Left lung (tissue), 10 donors: ENCODE results near the gene SMS. TPM values are rescaled to one million over a fixed set of nuclear protein-coding genes. Genes with fewer than 3 reads are reported as not detected.

Source experiments
- ATAC-seq: fragments of 200-7000 bp; cut with Tn5 transposase; one replicate; pipeline ENCODE4 v1.9.1; 2020; ENCODE audit warnings: moderate library complexity
- DNase-seq, 4 donors: peaks; one replicate each; pipeline ENCODE4 v3.0.0-alpha.2; 2013 to 2020
- H3K27ac ChIP-seq, 2 donors: fragments of 200-600 bp; sonication (generic) in 1 of 2; one replicate each; pipeline versions ENCODE4 v1.5.0 to v1.8.0; 2020 to 2021
- H3K27me3 ChIP-seq, 2 donors: fragments of 200-600 bp; sonication (generic) in 1 of 2; one replicate each; pipeline versions ENCODE4 v1.5.0 to v1.8.0; 2020 to 2021
- H3K36me3 ChIP-seq, 2 donors: fragments of 200-600 bp; sonication (generic) in 1 of 2; one replicate each; pipeline versions ENCODE4 v1.5.0 to v1.8.0; 2020 to 2021
- H3K4me1 ChIP-seq, 2 donors: fragments of 200-600 bp; one replicate each; pipeline ENCODE4 v1.8.0; 2021
- H3K4me3 ChIP-seq, 2 donors: fragments of 200-600 bp; sonication (generic) in 1 of 2; one replicate each; pipeline versions ENCODE4 v1.5.0 to v1.8.0; 2020 to 2021; ENCODE audit warnings: mild to moderate bottlenecking in 1 of 2
- H3K9me3 ChIP-seq, 2 donors: fragments of 200-600 bp; sonication (generic) in 1 of 2; one replicate each; pipeline versions ENCODE4 v1.5.0 to v1.8.0; 2020 to 2021
- CTCF ChIP-seq, 2 donors: fragments of 200-600 bp; sonication (generic) in 1 of 2; IDR thresholded peaks; one replicate each; pipeline versions ENCODE4 v1.5.0 to v1.8.0; 2021; ENCODE audit warnings: antibody characterized with exemption in 2 of 2
- intact Hi-C, 2 donors: fragments of 100-400 bp; cut with DNase I; formaldehyde crosslinking; loops; one replicate each; pipeline versions ENCODE4 v1.11.2 to v1.14.2; 2022
- polyA plus RNA-seq, 6 donors: library from polyadenylated mRNA; unstranded; fragments of 120-200 nt; gene quantifications; one replicate each; pipeline ENCODE4 v1.2.1, GENCODE V29; 2013; ENCODE audit not compliant: insufficient read length in 6 of 6
- total RNA-seq, 2 donors: library from RNA; stranded (reverse); fragmentation: NEBNext Ultra II Directional; extraction: Animal tissue kit (Norgen Biotek cat#: 25700); gene quantifications; one replicate each; pipeline ENCODE4 v1.2.1, GENCODE V29; 2021
- donor health status: DM: no; HTN: yes; CAD: no.
- donor health status: DM: no; HTN: no; CAD: no.

The SMS gene
- total and polyA plus RNA-seq, 8 donors = 68.6 to 119 (median 108) TPM

- Histone ChIP-seq H3K27me3 (no peaks in the 10 kb centered on the region), H3K27ac (no peak overlapping the region), H3K4me1 (no peaks in the 10 kb centered on the region), H3K36me3 (no peaks in the 10 kb centered on the region), H3K9me3 (no peaks in the 10 kb centered on the region), H3K4me3 (no peak overlapping the region)
- peak; percentile 100 for ATAC-seq
- peak; percentile 79 to 95 for TF ChIP-seq CTCF (IDR thresholded peaks at IDR 0.05)
- intact Hi-C loops = no loop called here
- DNase-seq = peak in 2 of 4 donors; percentile 68 to 77
Measured at GRCh38 chrX:21985332-21985777, 44.8 kb downstream of the SMS start.

DNA sequence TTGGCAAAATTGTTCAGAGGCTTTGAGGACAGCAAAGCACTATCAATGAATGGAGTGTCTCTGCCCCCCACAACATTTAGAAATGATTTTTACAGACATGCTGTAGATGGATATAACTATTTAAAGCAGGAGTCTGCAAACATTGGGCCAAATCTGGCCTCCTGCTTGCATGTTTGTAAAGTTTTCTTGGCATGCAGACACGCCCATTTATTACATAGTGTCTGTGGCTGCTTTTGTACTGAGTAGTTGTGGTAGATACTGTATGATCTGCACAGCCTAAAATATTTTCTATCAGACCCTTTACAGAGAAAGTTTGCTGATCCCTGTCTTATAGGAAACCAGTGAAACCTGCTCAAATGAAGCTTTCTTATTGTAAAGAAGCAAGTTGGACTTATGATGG, 46.1 kb downstream of the SMS start:
- H3K27ac ChIP-seq = no peak overlapping the region
- H3K4me1 ChIP-seq = no peaks in the 10 kb centered on the region
- no peak overlapping the region for H3K4me3 ChIP-seq
- no peak for TF ChIP-seq CTCF (IDR thresholded peaks at IDR 0.05)
- DNase-seq (no peak), ATAC-seq (no peak)
- no peaks in the 10 kb centered on the region for H3K9me3 ChIP-seq
- intact Hi-C loops = no loop called here
- H3K36me3 ChIP-seq = no peaks in the 10 kb centered on the region
- H3K27me3 ChIP-seq = no peaks in the 10 kb centered on the region

GRCh38 chrX:21989384-21989783, 48.9 kb downstream of the SMS start:
- intact Hi-C loops = no loop called here
- no peaks in the 10 kb centered on the region for H3K27me3 ChIP-seq
- no peak overlapping the region for H3K27ac ChIP-seq
- DNase-seq (no peak), ATAC-seq (no peak)
- H3K9me3 ChIP-seq = no peaks in the 10 kb centered on the region
- no peak for TF ChIP-seq CTCF (IDR thresholded peaks at IDR 0.05)
- H3K4me1 ChIP-seq = no peaks in the 10 kb centered on the region
- H3K4me3 ChIP-seq = no peak overlapping the region
- H3K36me3 ChIP-seq = peaks cover 0 to 4% of the 10 kb centered on the region in 2 donors

DNA sequence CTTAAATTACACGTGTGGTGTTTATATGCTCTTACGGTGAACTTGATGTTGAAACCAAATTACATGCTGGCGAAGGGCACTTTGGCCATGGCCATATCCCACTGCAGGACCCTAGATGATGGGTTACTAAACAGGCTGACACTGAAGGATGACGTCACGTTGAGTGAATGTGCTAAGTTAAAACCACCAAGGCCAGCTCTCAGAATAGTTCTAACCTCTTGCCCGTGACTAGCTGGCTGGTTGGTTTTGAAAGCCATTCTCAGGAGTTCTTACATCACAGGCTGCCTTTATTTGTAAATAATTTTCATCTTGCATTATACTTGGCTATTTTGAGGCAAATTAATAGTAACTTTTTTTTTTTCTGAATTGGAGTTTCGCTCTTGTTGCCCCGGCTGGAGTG, 50.3 kb downstream of the SMS start:
- H3K9me3 ChIP-seq = no peaks in the 10 kb centered on the region
- ATAC-seq (no peak), DNase-seq (no peak)
- H3K27ac ChIP-seq = peak overlapping the region in 1 of 2 donors; percentile 23
- intact Hi-C loops = no loop called here
- H3K4me3 ChIP-seq = no peak overlapping the region
- no peaks in the 10 kb centered on the region for H3K27me3 ChIP-seq
- no peak for TF ChIP-seq CTCF (IDR thresholded peaks at IDR 0.05)
- H3K4me1 ChIP-seq = no peaks in the 10 kb centered on the region
- peaks cover 0 to 4% of the 10 kb centered on the region in 2 donors for H3K36me3 ChIP-seq

DNA sequence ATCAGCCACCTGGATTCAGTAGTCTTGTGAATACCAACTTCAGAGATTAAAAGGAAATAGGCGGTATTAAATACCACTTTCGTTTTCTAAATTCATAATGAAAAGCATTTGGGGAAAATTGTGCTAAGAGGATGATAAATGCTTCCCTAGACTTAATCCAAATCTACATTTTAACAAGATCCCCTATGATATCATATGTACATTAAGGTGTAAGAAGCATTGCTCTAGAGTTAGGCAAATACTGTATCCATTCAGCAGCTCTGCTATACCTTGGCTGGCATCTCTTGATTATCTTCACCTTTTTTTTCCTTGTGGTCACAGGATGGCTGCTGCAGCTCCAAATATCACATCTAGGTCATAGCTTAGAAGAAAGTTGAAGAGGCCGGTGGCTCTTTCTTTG, 51.0 kb downstream of the SMS start:
- ATAC-seq (no peak), DNase-seq (no peak)
- intact Hi-C loops = no loop called here
- Histone ChIP-seq H3K27ac (peak overlapping the region in 1 of 2 donors; percentile 23), H3K4me1 (no peaks in the 10 kb centered on the region), H3K36me3 (peaks cover 0 to 4% of the 10 kb centered on the region in 2 donors), H3K27me3 (no peaks in the 10 kb centered on the region), H3K4me3 (no peak overlapping the region), H3K9me3 (no peaks in the 10 kb centered on the region)
- no peak for TF ChIP-seq CTCF (IDR thresholded peaks at IDR 0.05)
